Stromal cell of bone marrow (primary cell): Measurements from ENCODE around the gene PPP1R16B.
"Not testable (repeated sequence)": the region's sequence is repeated elsewhere in the genome, so short reads cannot be mapped to it uniquely, and the experiment has no call there.

ENCODE experiments used
- DNase-seq: peaks from one replicate; pipeline ENCODE4 v3.0.0-alpha.2; 2012; ENCODE audit warnings: low read depth

Gene PPP1R16B

GRCh38 chr20:38935967-38936407, 130.5 kb downstream of the PPP1R16B start:
- no peak for DNase-seq

GRCh38 chr20:38937000-38937399, 131.5 kb downstream of the PPP1R16B start:
- no peak for DNase-seq

- DNase-seq: no peak
Observed at GRCh38 chr20:38937978-38938473, 132.5 kb downstream of the PPP1R16B start.

GRCh38 chr20:38939686-38940085, 134.2 kb downstream of the PPP1R16B start:
- no peak for DNase-seq

- no peak for DNase-seq
Observed at GRCh38 chr20:38940644-38941043, 135.1 kb downstream of the PPP1R16B start.

- DNase-seq: no peak
Observed at GRCh38 chr20:38941726-38942389, 136.4 kb downstream of the PPP1R16B start.

GRCh38 chr20:38945012-38945411, 139.5 kb downstream of the PPP1R16B start:
- no peak for DNase-seq

- no peak for DNase-seq
Observed at GRCh38 chr20:38946836-38947235, 141.3 kb downstream of the PPP1R16B start.

- DNase-seq: no peak
Observed at GRCh38 chr20:38947931-38948362, 142.4 kb downstream of the PPP1R16B start.

GRCh38 chr20:38950254-38950653, 144.8 kb downstream of the PPP1R16B start:
- no peak for DNase-seq

- DNase-seq: no peak
Observed at GRCh38 chr20:38951611-38952010, 146.1 kb downstream of the PPP1R16B start.

- no peak for DNase-seq
Observed at GRCh38 chr20:38952153-38952552, 146.7 kb downstream of the PPP1R16B start.

GRCh38 chr20:38953630-38954340, 148.3 kb downstream of the PPP1R16B start:
- DNase-seq: no peak

- no peak for DNase-seq
Observed at GRCh38 chr20:38957235-38957876, 151.9 kb downstream of the PPP1R16B start.

- no peak for DNase-seq
Observed at GRCh38 chr20:38957915-38958485, 152.5 kb downstream of the PPP1R16B start.

- DNase-seq: not testable (repeated sequence)
Observed at GRCh38 chr20:38960187-38960687, 154.7 kb downstream of the PPP1R16B start.

- no peak for DNase-seq
Observed at GRCh38 chr20:38961530-38962043, 156.1 kb downstream of the PPP1R16B start.

GRCh38 chr20:38962044-38962927, 156.8 kb downstream of the PPP1R16B start, which contains the start of gene DHX35:
Gene DHX35, plus strand, starts transcription at chr20:38962344. Its CDS starts 24 bp downstream, at chr20:38962368.
- peak; percentile 92 for DNase-seq

- DNase-seq: no peak
Observed at GRCh38 chr20:38962928-38963401, 157.5 kb downstream of the PPP1R16B start.

GRCh38 chr20:38963745-38964144, 158.2 kb downstream of the PPP1R16B start:
- DNase-seq: no peak

GRCh38 chr20:38965264-38965663, 159.8 kb downstream of the PPP1R16B start:
- no peak for DNase-seq
